GM12864 (cell line): ENCODE data around the gene FOXRED2.
A peak's percentile ranks its signal among the peaks of the same experiment; 100 is the strongest.

Experiments used
- DNase-seq: peaks from one replicate; pipeline ENCODE4 v3.0.0-alpha.2; 2011; ENCODE audit warnings: low read depth
- H3K4me3 ChIP-seq: 2 replicates; pipeline ENCODE4 v1.5.1; 2011; ENCODE audit warnings: mild to moderate bottlenecking, low read depth, low read length, control low read depth
- TF ChIP-seq, protein P1 (sequence below): IDR thresholded peaks from 2 replicates; pipeline ENCODE4 v1.5.1; 2011; ENCODE audit warnings: low read depth, mild to moderate bottlenecking, moderate library complexity, low read length, control low read depth, inconsistent platforms; ENCODE audit errors: missing control alignments

The FOXRED2 gene

GRCh38 chr22:36546932-36547331 is 40.1 kb upstream of the FOXRED2 start:
- no peak for DNase-seq
- TF ChIP-seq, protein P1, sequence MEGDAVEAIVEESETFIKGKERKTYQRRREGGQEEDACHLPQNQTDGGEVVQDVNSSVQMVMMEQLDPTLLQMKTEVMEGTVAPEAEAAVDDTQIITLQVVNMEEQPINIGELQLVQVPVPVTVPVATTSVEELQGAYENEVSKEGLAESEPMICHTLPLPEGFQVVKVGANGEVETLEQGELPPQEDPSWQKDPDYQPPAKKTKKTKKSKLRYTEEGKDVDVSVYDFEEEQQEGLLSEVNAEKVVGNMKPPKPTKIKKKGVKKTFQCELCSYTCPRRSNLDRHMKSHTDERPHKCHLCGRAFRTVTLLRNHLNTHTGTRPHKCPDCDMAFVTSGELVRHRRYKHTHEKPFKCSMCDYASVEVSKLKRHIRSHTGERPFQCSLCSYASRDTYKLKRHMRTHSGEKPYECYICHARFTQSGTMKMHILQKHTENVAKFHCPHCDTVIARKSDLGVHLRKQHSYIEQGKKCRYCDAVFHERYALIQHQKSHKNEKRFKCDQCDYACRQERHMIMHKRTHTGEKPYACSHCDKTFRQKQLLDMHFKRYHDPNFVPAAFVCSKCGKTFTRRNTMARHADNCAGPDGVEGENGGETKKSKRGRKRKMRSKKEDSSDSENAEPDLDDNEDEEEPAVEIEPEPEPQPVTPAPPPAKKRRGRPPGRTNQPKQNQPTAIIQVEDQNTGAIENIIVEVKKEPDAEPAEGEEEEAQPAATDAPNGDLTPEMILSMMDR = no peak
- no peak overlapping the region for H3K4me3 ChIP-seq

- no peak for DNase-seq
- H3K4me3 ChIP-seq = no peak overlapping the region
- TF ChIP-seq, protein P1 = peak; percentile 51
Observed at GRCh38 chr22:36546092-36546804, 39.4 kb upstream of the FOXRED2 start.

DNA sequence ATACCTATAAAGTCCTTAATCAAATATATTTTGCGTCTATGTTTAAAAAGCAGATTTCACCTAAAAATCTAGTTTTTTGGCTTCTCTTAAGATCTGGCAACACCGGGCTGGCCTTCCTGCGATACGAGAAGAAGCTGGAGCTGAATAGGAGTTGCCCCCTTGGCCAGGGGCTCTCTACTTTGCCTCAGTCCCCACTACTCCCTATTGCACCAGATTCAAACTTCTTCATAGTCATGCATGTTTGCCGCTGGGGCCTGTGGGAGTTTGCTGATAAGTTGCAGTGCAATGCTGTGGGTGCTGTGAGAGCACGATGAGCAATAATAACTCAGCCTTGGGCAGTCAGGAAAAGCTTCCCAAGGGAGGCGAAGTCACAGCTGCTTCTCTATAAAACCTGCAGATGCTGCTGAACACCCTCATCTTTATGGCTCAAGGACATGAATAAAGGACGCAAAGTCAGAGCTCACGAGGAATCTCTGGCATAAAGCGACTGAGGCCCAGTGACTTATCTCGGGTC is 37.3 kb upstream of the FOXRED2 start:
- H3K4me3 ChIP-seq = no peak overlapping the region
- no peak for DNase-seq

DNA sequence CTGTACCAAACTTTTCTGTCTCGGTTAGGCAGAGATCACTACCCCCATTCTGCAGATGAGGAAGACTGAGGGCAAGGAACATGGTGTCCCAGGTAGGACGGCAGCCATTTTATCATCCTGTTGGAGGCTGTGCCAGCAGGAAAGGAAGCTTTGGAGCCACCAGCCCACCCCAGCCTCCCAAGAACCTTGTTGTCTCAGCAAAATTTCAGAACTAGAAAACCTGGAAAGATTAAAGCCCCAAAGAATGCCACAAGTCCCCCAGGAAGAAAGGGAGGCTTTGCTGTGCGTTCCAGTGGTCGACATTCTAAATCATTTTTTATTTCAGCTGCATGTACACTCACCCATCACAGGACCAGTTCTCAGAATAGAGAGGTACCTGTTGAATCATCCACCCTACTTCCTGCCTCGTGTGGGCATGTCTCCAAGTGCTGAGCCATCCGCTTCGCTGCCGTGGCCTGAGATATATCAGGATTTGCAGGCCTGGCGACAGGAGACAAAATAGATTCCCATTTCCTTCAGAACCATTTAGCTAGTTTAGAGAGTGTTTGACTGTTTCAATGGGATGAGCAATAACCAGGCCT is 35.1 kb upstream of the FOXRED2 start:
- TF ChIP-seq, protein P1 = no peak
- DNase-seq = no peak
- no peak overlapping the region for H3K4me3 ChIP-seq

More for the DNA sequence above, 37.3 kb upstream of the FOXRED2 start:
- TF ChIP-seq, protein P1 = no peak

- H3K4me3 ChIP-seq = no peak overlapping the region
- TF ChIP-seq, protein P1 = no peak
- DNase-seq = no peak
Observed at GRCh38 chr22:36540867-36541642, 34.2 kb upstream of the FOXRED2 start.

DNA sequence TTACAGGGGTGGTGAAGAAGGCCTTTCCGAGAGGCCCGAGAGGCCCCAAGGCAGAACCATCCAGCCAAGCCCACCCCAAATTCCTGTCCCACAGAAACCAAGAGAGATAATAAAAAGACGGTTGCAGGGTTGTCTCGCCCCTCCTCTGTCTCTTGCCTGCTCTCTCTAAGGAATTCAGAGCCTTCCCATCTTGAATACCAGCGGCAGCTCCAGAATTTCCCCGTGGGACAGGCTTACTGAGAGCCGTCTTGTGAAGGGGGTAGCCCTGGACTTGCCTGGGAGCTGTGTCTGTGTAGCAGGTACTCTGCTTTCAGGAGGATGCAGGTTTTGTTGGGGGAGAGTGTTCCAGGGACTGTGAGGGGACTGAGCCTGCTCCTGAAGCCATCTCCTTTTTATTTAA is 31.7 kb upstream of the FOXRED2 start:
- DNase-seq = no peak
- TF ChIP-seq, protein P1 = no peak
- no peak overlapping the region for H3K4me3 ChIP-seq
